Activated T-cell treated with anti-CD3 and anti-CD28 coated beads, Interleukin-2, amount 50 U/mL, for 48 hours (primary cell): ENCODE results near the gene DHTKD1.
"Not testable (repeated sequence)": the region's sequence is repeated elsewhere in the genome, so short reads cannot be mapped to it uniquely, and the experiment has no call there.

Experiments
- DNase-seq, 2 experiments: peaks; one replicate each; pipeline ENCODE4 v3.0.0-alpha.2; 2020

Gene DHTKD1

GRCh38 chr10:12156367-12157123 lies 87.8 kb downstream of the DHTKD1 start:
- no peak for DNase-seq

DNA sequence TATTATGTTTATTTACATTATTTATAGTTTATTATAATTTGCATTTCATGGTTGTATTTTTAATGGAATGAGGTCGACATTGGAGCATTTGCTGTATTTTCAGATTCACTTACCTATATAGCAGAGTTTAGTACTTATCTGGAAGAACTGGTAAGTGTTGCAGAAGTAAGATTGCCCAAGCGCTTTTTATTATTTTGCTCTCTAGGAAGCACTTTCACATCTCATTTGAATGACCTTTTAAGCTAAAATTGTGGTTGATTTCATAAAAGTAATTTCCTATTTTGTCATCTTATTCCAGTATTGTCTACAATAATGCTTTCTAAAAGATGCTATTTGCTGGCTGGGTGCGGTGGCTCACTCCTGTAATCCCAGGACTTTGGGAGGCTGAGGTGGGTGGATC lies 89.4 kb downstream of the DHTKD1 start:
- DNase-seq = no peak

DNA sequence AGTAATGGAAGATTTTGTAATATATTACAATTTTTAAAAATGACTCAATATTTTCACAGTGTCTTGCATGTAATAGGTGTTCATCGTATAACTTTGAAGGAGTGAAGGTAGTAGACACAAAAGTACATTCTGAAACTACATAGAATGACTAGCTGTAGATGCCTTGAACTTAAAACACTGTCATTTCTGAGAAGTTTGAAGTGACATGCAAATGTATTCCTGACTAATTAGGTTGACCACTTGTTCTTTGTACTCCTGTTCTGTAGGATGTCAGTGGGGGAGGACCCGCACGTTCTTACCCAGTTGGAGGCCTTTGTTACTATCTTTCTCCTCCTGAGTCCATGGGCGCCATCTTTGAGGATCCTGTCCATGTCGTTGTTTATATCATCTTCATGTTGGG lies 91.9 kb downstream of the DHTKD1 start:
- no peak for DNase-seq

- no peak for DNase-seq
Observed at GRCh38 chr10:12162927-12163326, 94.2 kb downstream of the DHTKD1 start.

DNA sequence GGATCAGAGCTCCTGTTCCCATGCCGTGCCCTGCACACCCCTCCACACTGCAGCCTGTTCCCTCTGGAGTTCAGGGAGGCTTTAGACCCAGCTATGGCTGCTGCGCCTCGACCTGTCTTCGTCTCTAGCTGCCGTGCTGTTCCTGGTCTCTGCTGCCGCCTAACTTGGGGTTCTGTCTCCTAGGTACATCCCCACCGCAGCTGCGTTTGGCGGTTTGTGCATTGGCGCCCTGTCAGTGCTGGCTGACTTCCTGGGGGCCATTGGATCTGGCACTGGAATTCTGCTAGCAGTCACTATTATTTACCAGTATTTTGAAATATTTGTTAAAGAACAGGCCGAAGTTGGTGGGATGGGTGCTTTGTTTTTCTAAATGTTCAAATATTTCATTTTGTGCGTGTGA lies 95.3 kb downstream of the DHTKD1 start:
- DNase-seq = no peak

GRCh38 chr10:12165036-12165435 lies 96.3 kb downstream of the DHTKD1 start:
- no peak for DNase-seq

GRCh38 chr10:12165999-12166775 lies 97.4 kb downstream of the DHTKD1 start:
- DNase-seq = no peak

DNA sequence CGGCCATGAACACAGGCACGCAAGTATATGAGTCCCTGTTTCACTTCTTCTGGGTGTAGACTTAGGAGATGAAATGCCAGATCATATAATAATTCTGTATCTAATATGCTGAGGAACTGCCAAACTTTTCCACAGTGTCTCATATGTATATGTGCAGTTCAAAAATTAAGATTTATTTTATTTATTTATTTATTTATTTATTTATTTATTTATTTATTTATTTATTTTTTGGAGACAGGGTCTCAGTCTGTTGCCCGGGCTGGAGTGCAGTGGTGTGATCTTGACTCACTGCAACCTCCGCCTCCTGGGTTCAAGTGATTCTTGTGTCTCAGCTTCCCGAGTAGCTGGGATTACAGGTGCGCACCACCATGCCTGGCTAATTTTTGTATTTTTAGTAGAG lies 102.8 kb downstream of the DHTKD1 start:
- DNase-seq = not testable (repeated sequence)
